GM19324 (cell line): Measurements from ENCODE around the gene SCUBE1.
A peak's percentile ranks its signal among the peaks of the same experiment; 100 is the strongest.

ENCODE experiments used
- ATAC-seq: cut with Tn5 transposase; IDR thresholded peaks from one replicate; pipeline ENCODE4 v1.9.1; 2021; ENCODE audit warnings: mild to moderate bottlenecking, moderate library complexity; ENCODE audit not compliant: unreplicated experiment, low FRiP score

The SCUBE1 gene

DNA sequence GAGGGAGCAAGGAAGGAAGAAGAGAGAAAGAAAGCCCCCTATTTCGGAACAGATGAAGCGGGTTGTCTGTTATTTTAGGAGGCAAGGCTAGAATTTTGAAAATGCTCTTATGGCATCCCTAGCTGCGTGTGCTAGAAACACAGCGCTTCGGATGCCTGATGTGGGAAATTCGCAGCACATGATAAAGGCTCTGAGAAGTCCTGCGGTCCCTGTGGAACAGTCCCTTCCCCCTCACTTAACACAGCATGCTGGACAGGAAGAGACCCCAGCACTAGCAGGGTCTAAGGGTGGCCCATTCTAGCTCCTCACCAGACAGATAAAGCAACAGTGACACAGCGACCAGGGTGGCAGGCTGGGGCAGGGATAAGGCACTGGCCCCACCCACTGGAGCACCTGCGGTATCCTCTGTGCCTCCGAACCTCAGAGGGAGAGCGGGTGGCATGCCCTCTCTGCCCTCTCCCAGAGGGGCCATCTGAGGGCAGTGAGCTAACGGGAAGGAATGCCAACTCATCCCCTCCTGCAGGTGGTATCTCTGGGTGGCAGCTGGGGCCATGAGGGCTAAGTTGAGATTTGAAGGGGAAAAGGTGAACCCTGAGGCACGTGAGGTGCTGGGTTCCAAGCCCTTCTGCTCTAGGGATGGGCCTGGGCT is 75.7 kb downstream of the SCUBE1 start:
- ATAC-seq, result no peak

DNA sequence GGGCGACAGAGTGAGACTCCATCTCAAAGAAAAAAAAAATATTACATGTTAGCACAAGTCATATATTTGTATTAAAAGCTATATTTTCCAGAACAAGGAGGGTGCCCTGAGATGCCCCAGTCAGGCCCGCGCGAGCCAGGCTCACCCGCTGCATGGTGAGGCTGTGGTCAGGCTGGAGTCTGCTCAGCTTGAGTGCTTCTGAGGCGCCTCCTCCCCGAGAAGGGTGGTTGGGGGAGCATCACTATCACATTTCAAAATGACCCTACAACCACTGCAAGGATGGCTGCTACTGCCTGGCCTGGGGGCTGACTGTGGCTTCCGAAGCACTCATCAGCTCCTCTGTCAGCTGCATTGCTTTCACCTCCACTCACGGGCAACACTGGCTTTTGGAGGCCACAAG is 77.1 kb downstream of the SCUBE1 start:
- no peak for ATAC-seq

- ATAC-seq, result peak; percentile 46
Observed at GRCh38 chr22:43263645-43264514, 79.3 kb downstream of the SCUBE1 start.

DNA sequence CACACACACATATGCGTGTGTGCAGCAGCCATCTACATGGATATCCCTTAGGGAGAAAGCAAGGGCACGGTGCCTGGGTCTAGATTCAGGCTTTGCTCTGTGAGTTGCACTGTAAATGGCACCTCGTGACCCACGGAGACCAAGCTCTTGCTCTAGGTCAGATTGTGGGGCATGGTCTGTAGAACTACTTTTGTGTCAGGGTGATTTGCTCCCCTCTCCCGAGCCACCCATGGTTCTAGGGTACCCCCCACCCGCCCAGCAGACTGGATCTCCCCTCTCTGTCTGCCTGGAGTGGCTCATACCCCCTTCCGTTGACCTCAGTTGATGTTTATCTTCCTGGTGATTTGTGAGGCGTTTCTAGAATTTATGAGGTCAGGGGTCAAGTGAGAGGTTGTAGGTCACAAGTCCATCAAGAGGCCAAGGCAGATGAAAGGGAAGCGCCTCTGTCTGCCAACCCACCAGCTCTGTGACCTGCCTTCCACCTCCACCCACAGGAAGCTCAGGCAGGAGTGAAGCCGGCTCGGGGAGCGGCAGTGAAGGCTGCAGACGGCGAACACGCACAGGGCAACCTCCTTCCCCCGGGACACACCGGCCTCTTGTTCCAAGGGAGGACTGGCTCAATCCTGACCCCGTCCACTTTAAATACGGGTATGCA is 80.1 kb downstream of the SCUBE1 start:
- ATAC-seq, result no peak

GRCh38 chr22:43260331-43261231 is 82.6 kb downstream of the SCUBE1 start:
- ATAC-seq, result no peak

DNA sequence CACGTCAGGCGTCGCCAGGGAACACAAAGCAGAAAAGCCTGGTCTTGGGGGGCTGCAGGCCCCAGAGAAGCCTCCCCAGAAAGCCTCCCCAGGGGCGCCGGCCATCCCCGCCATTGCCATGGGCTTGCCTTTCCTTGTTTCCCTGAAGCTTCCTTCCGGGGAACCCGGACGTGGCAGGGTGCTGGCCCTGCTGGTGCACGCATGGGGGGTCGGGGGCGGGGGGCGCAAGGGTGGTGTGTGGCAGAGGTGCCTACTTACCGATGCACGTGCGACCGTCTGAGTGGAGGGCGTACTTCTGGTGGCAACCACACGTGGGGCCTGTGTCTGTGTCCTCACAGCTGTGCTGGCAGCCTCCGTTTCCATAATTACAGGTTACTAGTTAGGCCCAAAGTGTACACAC is 85.2 kb downstream of the SCUBE1 start:
- ATAC-seq, result no peak

DNA sequence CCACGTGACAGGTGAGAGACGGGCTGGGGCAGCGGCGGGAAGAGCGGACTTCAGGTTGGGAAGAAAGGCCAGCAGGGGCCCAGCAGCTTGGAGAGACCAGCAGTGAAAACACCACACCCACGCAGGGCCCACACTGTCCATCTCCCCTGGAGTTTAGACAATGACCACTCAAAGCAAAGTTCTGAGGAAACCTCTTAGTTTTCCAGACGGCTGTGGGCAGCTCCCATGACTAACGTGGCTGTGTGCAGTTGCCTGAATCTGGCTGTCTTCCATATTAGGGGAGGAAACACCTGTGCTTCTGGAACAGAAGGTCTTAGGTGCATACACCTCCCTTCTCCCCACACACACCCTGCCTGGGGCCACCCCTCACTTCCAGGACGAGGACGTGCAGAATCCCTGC is 85.6 kb downstream of the SCUBE1 start:
- no peak for ATAC-seq

- no peak for ATAC-seq
Observed at GRCh38 chr22:43256976-43257545, 86.1 kb downstream of the SCUBE1 start.

DNA sequence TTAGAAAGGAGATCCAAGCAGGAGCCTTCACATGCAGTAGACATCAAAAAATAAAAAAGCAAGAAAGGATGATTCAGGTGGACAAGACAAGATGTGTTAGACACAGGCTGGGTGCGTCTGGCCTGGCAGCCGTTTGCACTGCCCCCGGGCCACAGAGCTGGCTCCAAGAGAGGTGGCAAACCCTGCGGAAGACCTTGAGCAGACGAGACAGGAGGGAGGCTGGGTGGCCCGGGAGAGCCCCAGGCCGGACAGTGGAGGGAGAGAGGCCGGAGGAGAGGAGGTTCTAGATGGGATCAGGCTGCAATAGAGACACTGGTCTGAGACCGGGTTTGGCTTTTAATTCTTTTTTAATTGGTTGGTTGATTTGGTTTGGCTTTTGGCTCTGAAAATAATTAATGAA is 86.6 kb downstream of the SCUBE1 start:
- no peak for ATAC-seq

GRCh38 chr22:43255299-43255698 is 87.9 kb downstream of the SCUBE1 start:
- ATAC-seq, result no peak

GRCh38 chr22:43253839-43254238 is 89.3 kb downstream of the SCUBE1 start:
- no peak for ATAC-seq

GRCh38 chr22:43252319-43252718 is 90.9 kb downstream of the SCUBE1 start:
- ATAC-seq, result no peak

DNA sequence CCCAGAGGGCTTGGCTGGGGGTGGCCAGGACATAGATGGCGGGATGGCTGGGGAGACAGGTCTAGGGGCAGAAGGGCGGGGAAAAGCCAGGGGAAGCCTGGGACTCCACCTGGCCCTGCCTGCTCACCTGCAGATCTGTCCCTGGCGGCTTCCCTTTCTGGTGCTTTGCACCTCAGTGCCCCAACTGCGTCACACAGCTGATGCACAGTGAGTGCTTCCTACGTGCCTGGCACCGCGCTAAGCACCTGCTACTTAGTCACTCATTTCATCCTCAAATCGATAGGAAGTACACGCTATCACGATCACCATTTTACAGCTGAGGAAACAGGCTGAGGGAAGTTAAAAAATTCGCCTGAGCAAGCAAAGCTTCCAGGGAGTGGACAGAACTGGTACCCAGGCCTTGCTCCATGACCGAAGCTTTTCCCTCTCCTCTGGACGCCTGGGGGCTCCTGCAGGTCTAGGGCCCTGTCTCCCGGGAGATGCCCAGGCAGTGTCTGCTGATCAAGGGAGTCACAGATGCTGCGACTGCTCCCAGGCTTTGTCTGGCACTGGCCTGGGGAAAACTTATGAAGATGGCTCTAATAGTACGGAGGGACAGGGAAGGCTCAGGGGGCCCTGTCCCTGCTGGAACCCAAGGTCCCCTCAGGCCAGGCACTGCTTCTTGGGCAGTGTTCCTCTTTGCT is 93.2 kb downstream of the SCUBE1 start:
- no peak for ATAC-seq

DNA sequence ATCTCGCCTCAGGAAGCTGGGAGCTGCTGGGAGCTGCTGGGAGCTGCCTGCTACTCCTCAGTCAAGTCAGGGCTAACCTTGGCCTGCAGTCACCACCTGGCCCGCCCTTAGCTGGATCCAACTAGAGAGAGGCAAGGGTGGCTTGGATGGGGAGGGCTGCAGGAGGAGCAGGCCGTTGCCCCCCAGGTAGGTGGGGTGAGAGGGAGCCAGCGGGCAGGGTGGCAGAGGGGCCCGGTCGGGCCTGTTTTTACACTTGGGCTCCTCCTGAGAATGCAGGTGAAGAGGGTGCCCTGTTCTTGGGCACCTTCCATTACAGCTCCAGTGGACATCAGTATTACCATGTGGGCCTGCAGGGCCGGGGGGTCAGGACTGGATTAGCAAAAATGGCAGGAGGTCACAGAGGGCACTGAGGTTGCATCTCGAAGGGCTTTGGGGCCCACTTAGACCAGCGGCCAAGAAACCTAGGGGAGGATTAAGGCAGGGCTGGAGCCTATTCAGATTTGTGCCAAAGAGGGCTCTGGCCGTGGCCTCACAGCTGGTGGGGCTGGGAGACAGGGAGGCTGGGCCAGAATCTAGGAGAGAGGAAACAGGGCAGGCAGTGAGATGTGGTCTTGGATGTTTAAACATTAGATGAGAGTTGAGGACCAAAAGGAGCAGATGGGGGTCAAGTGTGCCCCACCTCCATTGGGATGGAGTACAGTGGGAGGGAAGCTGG is 95.5 kb downstream of the SCUBE1 start:
- no peak for ATAC-seq

DNA sequence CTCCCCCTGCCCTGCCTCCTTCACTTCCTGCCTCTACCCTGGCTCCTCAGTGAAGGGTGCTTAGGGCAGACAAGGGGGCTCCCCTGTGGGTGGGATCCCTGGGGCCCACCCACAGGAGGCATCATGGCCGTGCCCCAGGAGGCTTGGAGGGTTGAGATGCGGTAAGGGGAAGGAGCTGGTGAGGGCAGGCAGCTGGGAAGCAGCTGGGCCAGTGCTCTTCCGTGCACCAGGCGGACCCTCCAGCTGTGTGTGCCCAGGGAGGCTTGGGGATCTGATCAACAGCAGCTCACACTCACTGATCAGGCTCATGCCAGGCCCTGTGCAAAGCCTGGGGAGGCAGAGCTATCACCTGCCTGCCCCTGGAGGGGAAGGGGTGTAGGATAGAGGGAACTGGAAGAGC is 97.0 kb downstream of the SCUBE1 start:
- ATAC-seq, result no peak

DNA sequence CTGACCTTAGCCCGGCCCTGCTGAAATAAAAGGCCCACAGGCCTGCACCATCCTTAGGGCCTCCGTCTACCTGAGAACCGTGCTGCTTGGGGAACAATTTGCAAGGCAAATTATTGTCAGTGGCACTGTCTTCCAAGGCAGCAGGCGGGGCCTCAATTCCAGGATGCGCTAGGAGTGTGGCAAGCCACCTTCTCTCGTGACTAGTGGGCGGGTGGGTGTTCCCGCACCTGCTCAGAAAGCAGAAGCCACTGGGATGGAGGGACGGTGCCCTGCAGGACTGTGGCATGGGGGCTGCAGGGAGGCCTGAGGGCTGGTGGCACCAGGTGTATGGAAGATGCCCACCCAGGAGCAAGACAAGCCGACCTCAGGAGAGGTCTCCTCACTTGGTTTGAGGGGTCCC is 97.5 kb downstream of the SCUBE1 start:
- no peak for ATAC-seq

GRCh38 chr22:43244803-43245527 is 98.2 kb downstream of the SCUBE1 start:
- ATAC-seq, result no peak

DNA sequence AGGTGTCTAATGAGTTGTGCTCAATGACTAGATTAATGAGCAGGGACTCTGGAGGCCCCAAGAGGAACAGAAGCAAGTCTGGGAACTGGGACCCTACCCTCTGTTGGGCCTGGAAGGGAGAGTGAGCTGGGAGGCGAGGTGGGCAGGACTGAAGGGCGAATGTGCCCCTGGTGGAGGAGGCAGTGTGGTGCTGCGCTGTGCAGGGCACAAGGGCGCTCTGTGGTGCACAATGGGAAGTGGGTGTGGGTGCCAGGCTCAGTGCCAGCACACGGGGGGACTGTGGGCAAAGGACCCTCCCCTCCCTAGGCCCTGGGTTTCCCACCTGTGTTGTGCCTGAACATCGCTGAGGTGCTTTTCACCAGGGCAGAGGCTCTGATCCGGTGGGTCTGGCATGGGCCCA is 98.8 kb downstream of the SCUBE1 start:
- no peak for ATAC-seq
